GM23248 (cell line): ENCODE data around the gene NCAPG.

Experiments
- EZH2 ChIP-seq: fragments of 200-600 bp; sonication (generic); IDR thresholded peaks from 2 replicates; pipeline ENCODE4 v1.6.1; 2018; ENCODE audit warnings: antibody characterized with exemption, mild to moderate bottlenecking; ENCODE audit not compliant: insufficient read depth, poor library complexity, severe bottlenecking
- EZH2phosphoT487 ChIP-seq: fragments of 200-600 bp; sonication (generic); IDR thresholded peaks from 2 replicates; pipeline ENCODE4 v1.6.1; 2018; ENCODE audit warnings: antibody characterized with exemption, moderate library complexity, mild to moderate bottlenecking, low read depth; ENCODE audit not compliant: insufficient read depth

- TF ChIP-seq EZH2phosphoT487 (no peak), EZH2 (no peak)
These were observed 78.9 kb downstream of the NCAPG start for GRCh38 chr4:17889692-17890091.
